SKM-1 treated with dmso at 0.1 percent for 144 hours (cell line): ENCODE results near the gene RAPGEF5.

Experiments used
- DNase-seq: peaks from one replicate; lab custom pipeline; 2025; ENCODE audit not compliant: unreplicated experiment; lab: John Stamatoyannopoulos, UW

The RAPGEF5 gene

GRCh38 chr7:22317632-22318031 lies 39.3 kb downstream of the RAPGEF5 start:
- no peak for DNase-seq

- DNase-seq = no peak
Observed at GRCh38 chr7:22316914-22317313, 40.0 kb downstream of the RAPGEF5 start.

- no peak for DNase-seq
Observed at GRCh38 chr7:22307816-22308215, 49.1 kb downstream of the RAPGEF5 start.

- no peak for DNase-seq
Observed at GRCh38 chr7:22305706-22306105, 51.2 kb downstream of the RAPGEF5 start.

GRCh38 chr7:22302951-22303423 lies 54.0 kb downstream of the RAPGEF5 start:
- DNase-seq = no peak

GRCh38 chr7:22302193-22302592 lies 54.8 kb downstream of the RAPGEF5 start:
- DNase-seq = no peak

- DNase-seq = no peak
Observed at GRCh38 chr7:22301790-22302189, 55.2 kb downstream of the RAPGEF5 start.

- DNase-seq = no peak
Observed at GRCh38 chr7:22300839-22301238, 56.1 kb downstream of the RAPGEF5 start.

GRCh38 chr7:22296916-22297315 lies 60.0 kb downstream of the RAPGEF5 start:
- DNase-seq = no peak

- DNase-seq = no peak
Observed at GRCh38 chr7:22296265-22296566, 60.7 kb downstream of the RAPGEF5 start.

GRCh38 chr7:22295402-22296264 lies 61.3 kb downstream of the RAPGEF5 start:
- no peak for DNase-seq

GRCh38 chr7:22292531-22292930 lies 64.4 kb downstream of the RAPGEF5 start:
- DNase-seq = no peak

GRCh38 chr7:22291977-22292376 lies 65.0 kb downstream of the RAPGEF5 start:
- DNase-seq = no peak

GRCh38 chr7:22288202-22288601 lies 68.8 kb downstream of the RAPGEF5 start:
- no peak for DNase-seq

- DNase-seq = no peak
Observed at GRCh38 chr7:22287412-22287811, 69.5 kb downstream of the RAPGEF5 start.

- DNase-seq = no peak
Observed at GRCh38 chr7:22286436-22286835, 70.5 kb downstream of the RAPGEF5 start.

GRCh38 chr7:22281481-22281880 lies 75.5 kb downstream of the RAPGEF5 start:
- no peak for DNase-seq

- no peak for DNase-seq
Observed at GRCh38 chr7:22280031-22280430, 76.9 kb downstream of the RAPGEF5 start.

GRCh38 chr7:22278660-22279059 lies 78.3 kb downstream of the RAPGEF5 start:
- no peak for DNase-seq

- no peak for DNase-seq
Observed at GRCh38 chr7:22277375-22277774, 79.6 kb downstream of the RAPGEF5 start.

GRCh38 chr7:22275661-22276060 lies 81.3 kb downstream of the RAPGEF5 start:
- DNase-seq = no peak

GRCh38 chr7:22271311-22271710 lies 85.6 kb downstream of the RAPGEF5 start:
- DNase-seq = no peak

- no peak for DNase-seq
Observed at GRCh38 chr7:22270371-22270770, 86.6 kb downstream of the RAPGEF5 start.
